ENCODE measurements around the gene BMPR1B.
A peak's percentile ranks its signal among the peaks of the same experiment; 100 is the strongest.

Gene BMPR1B

GRCh38 chr4:95068401-95068800 is 310.6 kb downstream of the BMPR1B start:
- Histone ChIP-seq H3K4me3 (ENCODE audit: low read length) (no peak overlapping the region), H3K27ac (ENCODE audit: low read length) (peak overlapping the region; percentile 57; the same call in 1 of the 2 replicates), H3F3A (ENCODE audit: insufficient read depth, low read length) (no peaks in the 10 kb centered on the region), H3K9me3 (replicated peaks; ENCODE audit: insufficient read depth, low read length) (no peaks in the 10 kb centered on the region), H3K4me2 (ENCODE audit: low read depth, low read length) (no peak overlapping the region), H3K4me1 (ENCODE audit: low read length) (no peaks in the 10 kb centered on the region), H2AFZ (ENCODE audit: low read length) (no peak overlapping the region), H3K27me3 (replicated peaks; ENCODE audit: insufficient read depth, low read length) (no peaks in the 10 kb centered on the region), H3K9me2 (replicated peaks; ENCODE audit: insufficient read depth, low read length) (no peaks in the 10 kb centered on the region), H3K79me2 (ENCODE audit: low read length) (no peaks in the 10 kb centered on the region), H4K20me1 (ENCODE audit: insufficient read depth, low read length) (no peaks in the 10 kb centered on the region), H3K36me3 (replicated peaks; ENCODE audit: insufficient read depth, low read length) (no peaks in the 10 kb centered on the region), H3K9ac (ENCODE audit: low read length) (no peak overlapping the region)
- TF ChIP-seq EZH2 (optimal IDR thresholded peaks at IDR 0.05; ENCODE audit: low read depth, low read length), result no peak
- no peak for TF ChIP-seq EZH2phosphoT487 (IDR thresholded peaks at IDR 0.05; ENCODE audit: low read length)
- TF ChIP-seq CTCF (IDR thresholded peaks at IDR 0.05; ENCODE audit: low read length), result no peak
- no peak for DNase-seq

GRCh38 chr4:95068818-95069478 is 311.2 kb downstream of the BMPR1B start:
- Histone ChIP-seq H3K27me3 (replicated peaks; ENCODE audit: insufficient read depth, low read length) (no peaks in the 10 kb centered on the region), H3K4me2 (ENCODE audit: low read depth, low read length) (no peak overlapping the region), H4K20me1 (ENCODE audit: insufficient read depth, low read length) (no peaks in the 10 kb centered on the region), H3K9me2 (replicated peaks; ENCODE audit: insufficient read depth, low read length) (no peaks in the 10 kb centered on the region), H3F3A (ENCODE audit: insufficient read depth, low read length) (no peaks in the 10 kb centered on the region), H3K9me3 (replicated peaks; ENCODE audit: insufficient read depth, low read length) (no peaks in the 10 kb centered on the region), H3K9ac (ENCODE audit: low read length) (no peak overlapping the region), H3K4me1 (ENCODE audit: low read length) (no peaks in the 10 kb centered on the region), H3K36me3 (replicated peaks; ENCODE audit: insufficient read depth, low read length) (no peaks in the 10 kb centered on the region), H3K27ac (ENCODE audit: low read length) (peak overlapping the region; percentile 57; the same call in 1 of the 2 replicates), H3K79me2 (ENCODE audit: low read length) (no peaks in the 10 kb centered on the region), H2AFZ (ENCODE audit: low read length) (no peak overlapping the region), H3K4me3 (ENCODE audit: low read length) (no peak overlapping the region)
- TF ChIP-seq CTCF (IDR thresholded peaks at IDR 0.05; ENCODE audit: low read length) (no peak), EZH2phosphoT487 (IDR thresholded peaks at IDR 0.05; ENCODE audit: low read length) (no peak), EZH2 (optimal IDR thresholded peaks at IDR 0.05; ENCODE audit: low read depth, low read length) (no peak)
- peak; percentile 9 for DNase-seq

- Histone ChIP-seq H3K79me2 (ENCODE audit: low read length) (no peaks in the 10 kb centered on the region), H3K9me3 (replicated peaks; ENCODE audit: insufficient read depth, low read length) (no peaks in the 10 kb centered on the region), H3K4me1 (ENCODE audit: low read length) (no peaks in the 10 kb centered on the region), H3K4me3 (ENCODE audit: low read length) (no peak overlapping the region), H3K9me2 (replicated peaks; ENCODE audit: insufficient read depth, low read length) (no peaks in the 10 kb centered on the region), H2AFZ (ENCODE audit: low read length) (no peak overlapping the region), H3K4me2 (ENCODE audit: low read depth, low read length) (no peak overlapping the region), H3K27me3 (replicated peaks; ENCODE audit: insufficient read depth, low read length) (no peaks in the 10 kb centered on the region), H3F3A (ENCODE audit: insufficient read depth, low read length) (no peaks in the 10 kb centered on the region), H4K20me1 (ENCODE audit: insufficient read depth, low read length) (no peaks in the 10 kb centered on the region), H3K36me3 (replicated peaks; ENCODE audit: insufficient read depth, low read length) (no peaks in the 10 kb centered on the region), H3K9ac (ENCODE audit: low read length) (no peak overlapping the region), H3K27ac (ENCODE audit: low read length) (no peak overlapping the region)
- no peak for TF ChIP-seq EZH2 (optimal IDR thresholded peaks at IDR 0.05; ENCODE audit: low read depth, low read length)
- no peak for TF ChIP-seq EZH2phosphoT487 (IDR thresholded peaks at IDR 0.05; ENCODE audit: low read length)
- TF ChIP-seq CTCF (IDR thresholded peaks at IDR 0.05; ENCODE audit: low read length), result no peak
- DNase-seq, result no peak
These were observed 314.1 kb downstream of the BMPR1B start for GRCh38 chr4:95071851-95072250.

All from MM.1S (cell line).